OCI-LY1 (cell line): Measurements from ENCODE around the gene SCAMP2.

Source experiments
- H2AFZ ChIP-seq: fragments of 200-600 bp; sonication (generic), shearing (Covaris generic); 2 replicates; pipeline ENCODE4 v1.6.0; 2014; ENCODE audit warnings: antibody characterized with exemption, mild to moderate bottlenecking, low read length
- H3F3A ChIP-seq: fragments of 200-600 bp; sonication (generic), shearing (Covaris generic); 2 replicates; pipeline ENCODE4 v1.6.0; 2014; ENCODE audit warnings: mild to moderate bottlenecking, antibody characterized with exemption, low read length, moderate library complexity; ENCODE audit not compliant: insufficient read depth
- H3K27ac ChIP-seq: fragments of 200-600 bp; sonication (generic); 2 replicates; pipeline ENCODE4 v1.5.1; 2014; ENCODE audit warnings: low read length, mixed run types, mild to moderate bottlenecking, low read depth; ENCODE audit not compliant: poor library complexity, severe bottlenecking
- H3K27me3 ChIP-seq: fragments of 200-600 bp; sonication (generic); 2 replicates; pipeline ENCODE4 v1.6.0; 2014; ENCODE audit warnings: antibody characterized with exemption, mild to moderate bottlenecking, low read length, moderate library complexity; ENCODE audit not compliant: insufficient read depth
- H3K36me3 ChIP-seq: fragments of 200-600 bp; sonication (generic); 2 replicates; pipeline ENCODE4 v1.6.1; 2014; ENCODE audit warnings: mild to moderate bottlenecking, antibody characterized with exemption, low read length, moderate library complexity, mixed read lengths; ENCODE audit not compliant: insufficient read depth
- H3K4me1 ChIP-seq: fragments of 200-600 bp; sonication (generic); 2 replicates; pipeline ENCODE4 v1.5.1; 2014; ENCODE audit warnings: mild to moderate bottlenecking, low read length, moderate library complexity; ENCODE audit not compliant: insufficient read depth, severe bottlenecking
- H3K4me2 ChIP-seq: fragments of 200-600 bp; sonication (generic), shearing (Covaris generic); 2 replicates; pipeline ENCODE4 v1.6.1; 2014; ENCODE audit warnings: low read length
- H3K4me3 ChIP-seq: fragments of 200-600 bp; sonication (generic); 2 replicates; pipeline ENCODE4 v1.5.1; 2014; ENCODE audit warnings: low read length, low read depth, mild to moderate bottlenecking, mixed read lengths; ENCODE audit not compliant: poor library complexity, severe bottlenecking
- H3K79me2 ChIP-seq: fragments of 200-600 bp; shearing (Covaris generic); 2 replicates; pipeline ENCODE4 v1.6.1; 2016; ENCODE audit warnings: mixed run types, low read length, mixed read lengths; ENCODE audit not compliant: insufficient read depth
- H3K9ac ChIP-seq: fragments of 200-600 bp; sonication (generic), shearing (Covaris generic); 2 replicates; pipeline ENCODE4 v1.6.1; 2014; ENCODE audit warnings: mild to moderate bottlenecking, low read length, mixed read lengths
- H3K9me2 ChIP-seq: fragments of 200-600 bp; sonication (generic), shearing (Covaris generic); 2 replicates; pipeline ENCODE4 v1.6.1; 2014; ENCODE audit warnings: low read depth, mild to moderate bottlenecking, low read length, mixed read lengths
- H3K9me3 ChIP-seq: fragments of 200-600 bp; shearing (Covaris generic); 2 replicates; pipeline ENCODE4 v1.6.1; 2014; ENCODE audit warnings: low read length, mixed read lengths
- H4K20me1 ChIP-seq: fragments of 200-600 bp; sonication (generic), shearing (Covaris generic); 2 replicates; pipeline ENCODE4 v1.6.0; 2016; ENCODE audit warnings: mild to moderate bottlenecking, low read length; ENCODE audit not compliant: insufficient read depth
- EZH2 ChIP-seq: fragments of 200-600 bp; sonication (generic), shearing (Covaris generic); IDR thresholded peaks from 2 replicates; pipeline ENCODE4 v1.8.0; 2017; ENCODE audit warnings: borderline replicate concordance, mixed run types, mild to moderate bottlenecking, antibody characterized with exemption, low read length, moderate library complexity, mixed read lengths
- TF ChIP-seq, protein P1 (sequence below): fragments of 200-600 bp; sonication (generic), shearing (Covaris generic); IDR thresholded peaks from 2 replicates; pipeline ENCODE4 v1.5.1; 2017; ENCODE audit warnings: mild to moderate bottlenecking, antibody characterized with exemption, low read length, moderate library complexity, mixed read lengths

Gene SCAMP2

GRCh38 chr15:74824976-74825375 lies 48.2 kb downstream of the SCAMP2 start:
- Histone ChIP-seq H3K4me3 (no peak overlapping the region), H3K9me2 (no peaks in the 10 kb centered on the region), H3K9me3 (no peaks in the 10 kb centered on the region), H3F3A (no peaks in the 10 kb centered on the region), H3K36me3 (no peaks in the 10 kb centered on the region), H4K20me1 (no peaks in the 10 kb centered on the region), H3K4me2 (no peak overlapping the region), H3K27ac (no peak overlapping the region), H2AFZ (no peak overlapping the region), H3K27me3 (no peaks in the 10 kb centered on the region), H3K4me1 (peaks cover 14% of the 10 kb centered on the region), H3K79me2 (no peaks in the 10 kb centered on the region), H3K9ac (no peak overlapping the region)
- TF ChIP-seq, protein P1, sequence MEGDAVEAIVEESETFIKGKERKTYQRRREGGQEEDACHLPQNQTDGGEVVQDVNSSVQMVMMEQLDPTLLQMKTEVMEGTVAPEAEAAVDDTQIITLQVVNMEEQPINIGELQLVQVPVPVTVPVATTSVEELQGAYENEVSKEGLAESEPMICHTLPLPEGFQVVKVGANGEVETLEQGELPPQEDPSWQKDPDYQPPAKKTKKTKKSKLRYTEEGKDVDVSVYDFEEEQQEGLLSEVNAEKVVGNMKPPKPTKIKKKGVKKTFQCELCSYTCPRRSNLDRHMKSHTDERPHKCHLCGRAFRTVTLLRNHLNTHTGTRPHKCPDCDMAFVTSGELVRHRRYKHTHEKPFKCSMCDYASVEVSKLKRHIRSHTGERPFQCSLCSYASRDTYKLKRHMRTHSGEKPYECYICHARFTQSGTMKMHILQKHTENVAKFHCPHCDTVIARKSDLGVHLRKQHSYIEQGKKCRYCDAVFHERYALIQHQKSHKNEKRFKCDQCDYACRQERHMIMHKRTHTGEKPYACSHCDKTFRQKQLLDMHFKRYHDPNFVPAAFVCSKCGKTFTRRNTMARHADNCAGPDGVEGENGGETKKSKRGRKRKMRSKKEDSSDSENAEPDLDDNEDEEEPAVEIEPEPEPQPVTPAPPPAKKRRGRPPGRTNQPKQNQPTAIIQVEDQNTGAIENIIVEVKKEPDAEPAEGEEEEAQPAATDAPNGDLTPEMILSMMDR = no peak
- TF ChIP-seq EZH2 = no peak

DNA sequence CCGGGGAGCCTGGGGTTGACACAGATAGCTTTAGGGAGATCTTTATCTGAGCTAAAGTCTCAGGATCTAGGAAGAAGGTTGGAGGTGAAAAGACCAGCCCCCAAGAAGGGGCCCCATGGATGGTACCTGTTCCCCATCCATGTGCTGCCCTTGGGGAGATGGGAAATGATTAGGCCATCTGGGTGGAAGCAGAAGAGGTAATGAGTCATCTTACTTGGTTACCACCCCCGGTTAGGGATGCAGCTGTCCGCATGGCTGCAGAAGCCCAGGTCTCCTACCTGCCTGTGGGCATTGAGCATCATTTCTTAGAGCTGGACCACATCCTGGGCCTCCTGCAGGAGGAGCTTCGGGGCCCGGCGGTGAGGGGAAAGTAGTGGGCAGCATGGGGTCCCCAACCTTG lies 49.8 kb downstream of the SCAMP2 start:
- H3K4me1 ChIP-seq = peaks cover 22% of the 10 kb centered on the region
- H3K4me2 ChIP-seq = no peak overlapping the region
- no peak overlapping the region for H3K4me3 ChIP-seq
- H2AFZ ChIP-seq = no peak overlapping the region
- TF ChIP-seq, protein P1 = no peak
- TF ChIP-seq EZH2 = no peak
- H4K20me1 ChIP-seq = no peaks in the 10 kb centered on the region
- H3K27ac ChIP-seq = no peak overlapping the region
- no peaks in the 10 kb centered on the region for H3K36me3 ChIP-seq
- no peak overlapping the region for H3K9ac ChIP-seq
- no peaks in the 10 kb centered on the region for H3F3A ChIP-seq
- no peaks in the 10 kb centered on the region for H3K9me2 ChIP-seq
- no peaks in the 10 kb centered on the region for H3K9me3 ChIP-seq
- no peaks in the 10 kb centered on the region for H3K79me2 ChIP-seq
- H3K27me3 ChIP-seq = no peaks in the 10 kb centered on the region

- H3K4me2 ChIP-seq = no peak overlapping the region
- H3K36me3 ChIP-seq = no peaks in the 10 kb centered on the region
- H3K4me1 ChIP-seq = peaks cover 22% of the 10 kb centered on the region
- H3K79me2 ChIP-seq = no peaks in the 10 kb centered on the region
- TF ChIP-seq, protein P1 = no peak
- TF ChIP-seq EZH2 = no peak
- H3K27me3 ChIP-seq = no peaks in the 10 kb centered on the region; the same call in 1 of the 2 replicates
- no peaks in the 10 kb centered on the region for H4K20me1 ChIP-seq
- no peak overlapping the region for H3K27ac ChIP-seq
- H3K9me2 ChIP-seq = no peaks in the 10 kb centered on the region
- no peaks in the 10 kb centered on the region for H3K9me3 ChIP-seq
- no peak overlapping the region for H3K9ac ChIP-seq
- H2AFZ ChIP-seq = no peak overlapping the region
- no peak overlapping the region for H3K4me3 ChIP-seq
- H3F3A ChIP-seq = no peaks in the 10 kb centered on the region
Measured at GRCh38 chr15:74822233-74822632, 50.9 kb downstream of the SCAMP2 start.
